ENCODE measurements around the gene TMEM52.
"Not testable (repeated sequence)": the region's sequence is repeated elsewhere in the genome, so short reads cannot be mapped to it uniquely, and the experiment has no call there.

Gene TMEM52

DNA sequence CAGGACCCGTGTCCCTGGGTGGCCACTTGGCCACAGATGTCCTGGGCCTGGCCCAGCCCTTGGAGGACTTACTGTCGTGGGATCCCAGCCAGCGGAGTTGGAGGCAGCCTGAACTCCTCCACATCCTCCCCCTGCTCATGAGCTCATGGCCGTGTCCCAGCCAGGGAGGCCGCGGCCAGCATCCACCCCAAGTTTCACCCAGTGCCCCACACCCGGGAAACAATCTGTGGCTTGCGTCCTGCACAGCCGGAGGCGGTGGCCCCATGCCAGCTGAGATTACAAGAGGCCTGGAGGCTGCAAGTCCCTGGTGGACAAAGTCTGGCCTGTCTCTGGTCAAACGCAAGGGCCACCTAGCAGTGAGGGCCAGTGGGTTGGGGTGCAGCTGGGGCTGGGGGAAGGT lies 27.5 kb upstream of the TMEM52 start:
- no peak for DNase-seq (ENCODE audit: low read depth)

DNA sequence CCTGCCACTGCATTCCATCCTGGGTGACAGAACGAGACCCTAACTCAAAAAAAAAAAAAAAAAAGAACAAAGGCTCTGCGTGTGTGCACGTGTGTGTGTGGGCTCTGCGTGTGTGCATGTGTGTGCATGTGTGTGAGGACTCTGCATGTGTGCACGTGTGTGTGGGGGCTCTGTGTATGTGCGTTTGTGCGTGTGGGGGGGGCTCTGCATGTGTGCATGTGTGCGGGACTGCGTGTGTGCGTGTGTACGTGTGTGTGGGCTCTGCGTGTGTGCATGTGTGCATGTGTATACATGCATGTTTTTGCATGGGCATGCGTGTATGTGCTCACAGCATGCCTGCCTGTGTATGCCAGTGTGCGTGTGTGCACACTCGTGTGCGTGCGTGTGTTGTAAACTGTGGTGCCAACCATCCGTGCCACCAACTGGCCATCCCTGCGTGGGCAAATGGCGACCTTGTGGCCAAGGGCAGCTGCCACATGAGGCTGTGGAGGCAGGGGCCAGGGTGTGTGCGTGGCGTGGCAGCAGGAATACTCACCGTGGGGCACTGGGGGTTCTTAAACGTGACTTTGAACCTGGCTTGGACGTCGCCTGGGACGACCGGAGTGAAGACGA lies 26.8 kb upstream of the TMEM52 start:
- DNase-seq (ENCODE audit: low read depth) = no peak

DNA sequence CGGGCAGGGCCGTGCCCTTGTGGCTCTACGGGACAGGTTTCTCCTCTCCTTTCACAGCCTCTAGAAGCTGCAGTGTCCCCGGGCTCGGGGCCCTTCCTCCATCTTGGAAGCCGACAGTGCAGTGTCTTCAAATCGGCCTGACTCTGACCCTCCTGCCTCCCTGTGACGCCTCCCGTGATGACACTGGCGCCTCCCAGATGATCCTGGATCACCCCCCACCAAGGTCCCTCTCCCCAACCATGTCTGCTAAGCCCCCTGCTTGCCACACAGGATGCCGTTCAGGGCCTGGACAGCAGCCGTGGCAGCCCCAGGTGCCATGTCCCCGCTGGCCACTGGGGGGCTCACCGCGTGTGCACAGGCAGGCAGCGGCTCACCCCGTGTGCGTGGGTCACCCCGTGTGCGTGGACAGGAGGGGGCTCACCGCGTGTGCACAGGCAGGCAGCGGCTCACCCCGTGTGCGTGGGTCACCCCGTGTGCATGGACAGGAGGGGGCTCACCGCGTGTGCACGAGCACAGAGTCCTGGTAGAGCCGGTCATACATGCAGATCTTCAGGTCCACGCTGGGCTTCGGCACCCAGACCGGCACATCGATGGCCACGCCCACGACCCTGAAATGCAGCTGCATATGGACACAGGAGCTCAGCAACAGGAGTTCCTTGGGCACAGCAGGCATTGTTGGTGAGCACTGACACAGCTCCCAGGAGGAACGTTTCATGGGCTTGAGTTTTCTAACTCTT lies 24.9 kb upstream of the TMEM52 start:
- DNase-seq (ENCODE audit: low read depth) = no peak

DNA sequence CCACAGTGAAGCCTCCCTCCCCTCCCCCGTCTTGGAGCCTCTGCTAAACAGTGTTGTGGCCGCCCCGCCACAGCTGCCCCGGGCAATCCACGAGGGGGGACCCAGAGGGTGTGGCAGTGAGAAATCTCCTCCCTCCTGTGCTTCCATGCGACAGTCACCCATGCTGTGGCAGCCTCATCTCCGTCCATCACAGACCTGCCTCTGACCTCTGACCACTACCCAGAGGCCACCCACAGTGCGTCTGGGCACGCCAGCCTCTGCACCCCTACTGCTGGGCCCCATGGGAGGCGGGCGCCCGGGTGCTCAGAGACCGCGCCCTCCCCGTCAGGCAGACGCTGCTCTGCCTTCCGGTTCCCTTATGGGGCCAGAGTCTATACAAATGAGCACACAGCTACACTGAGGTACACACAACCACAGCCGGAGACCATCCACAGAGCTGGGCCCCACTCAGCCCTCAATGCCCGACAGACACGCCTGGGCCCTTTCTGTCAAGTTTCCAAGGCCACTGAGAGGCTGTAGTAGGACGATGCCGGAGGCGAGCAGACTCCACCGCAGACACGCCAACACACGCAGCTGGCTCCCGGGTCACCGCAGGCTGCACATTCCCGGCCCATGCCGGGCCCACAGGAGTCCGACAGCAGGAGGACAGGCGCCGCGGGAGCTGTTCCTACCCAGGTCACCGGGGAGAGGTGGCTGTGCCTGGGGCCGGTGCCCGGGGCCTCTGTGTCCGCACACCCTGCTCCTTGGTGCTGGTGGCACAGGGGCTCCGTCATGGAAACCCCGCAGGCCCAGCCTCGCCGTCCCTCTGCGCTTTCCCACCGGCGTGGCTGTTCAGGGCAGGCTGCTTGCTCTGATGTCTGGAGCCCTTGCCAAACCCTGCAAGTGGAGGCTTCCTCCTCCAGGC lies 23.9 kb upstream of the TMEM52 start:
- DNase-seq (ENCODE audit: low read depth) = no peak

DNA sequence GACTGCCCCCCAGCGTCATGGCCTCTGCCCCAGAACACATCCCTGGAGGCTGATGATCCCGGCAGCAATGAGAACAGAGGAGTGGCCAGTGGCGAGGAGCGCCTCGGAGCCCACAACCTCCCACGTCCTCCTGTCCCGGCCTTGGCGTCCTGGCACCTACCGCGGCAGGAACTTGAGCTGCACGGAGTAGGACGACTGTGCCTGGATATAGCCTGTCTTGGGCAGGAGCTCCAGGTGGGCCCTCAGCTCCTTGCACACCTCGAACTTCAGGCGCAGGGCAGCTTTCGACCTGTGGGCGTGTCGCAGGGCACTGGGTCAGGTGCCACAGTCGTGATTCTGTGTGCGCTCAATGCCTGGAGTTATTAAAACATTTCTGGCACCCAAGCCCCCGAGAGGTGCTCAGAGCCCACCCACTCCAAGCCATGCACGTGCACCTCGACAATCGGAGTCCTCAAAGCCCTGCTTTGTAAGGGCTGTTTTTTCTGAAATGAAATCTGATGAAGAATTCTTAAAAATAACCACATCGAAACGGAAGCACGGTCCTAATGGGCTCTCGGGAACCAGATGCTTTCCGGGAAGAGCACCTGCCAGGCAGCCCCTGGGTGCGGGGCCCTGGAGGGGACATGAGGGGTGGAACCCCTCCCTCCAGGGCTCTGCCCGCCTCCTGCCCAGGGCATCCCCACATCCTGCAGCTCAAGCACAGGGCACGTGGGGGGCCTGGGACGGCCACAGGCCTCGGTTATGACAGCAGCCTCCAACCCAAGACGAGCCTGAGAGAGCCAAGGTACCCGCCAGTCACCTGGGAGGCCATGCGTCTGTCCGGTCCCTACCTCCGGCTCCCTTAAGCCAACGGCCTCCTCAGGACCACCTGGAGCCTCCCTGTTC lies 23.0 kb upstream of the TMEM52 start:
- DNase-seq (ENCODE audit: low read depth) = no peak

DNA sequence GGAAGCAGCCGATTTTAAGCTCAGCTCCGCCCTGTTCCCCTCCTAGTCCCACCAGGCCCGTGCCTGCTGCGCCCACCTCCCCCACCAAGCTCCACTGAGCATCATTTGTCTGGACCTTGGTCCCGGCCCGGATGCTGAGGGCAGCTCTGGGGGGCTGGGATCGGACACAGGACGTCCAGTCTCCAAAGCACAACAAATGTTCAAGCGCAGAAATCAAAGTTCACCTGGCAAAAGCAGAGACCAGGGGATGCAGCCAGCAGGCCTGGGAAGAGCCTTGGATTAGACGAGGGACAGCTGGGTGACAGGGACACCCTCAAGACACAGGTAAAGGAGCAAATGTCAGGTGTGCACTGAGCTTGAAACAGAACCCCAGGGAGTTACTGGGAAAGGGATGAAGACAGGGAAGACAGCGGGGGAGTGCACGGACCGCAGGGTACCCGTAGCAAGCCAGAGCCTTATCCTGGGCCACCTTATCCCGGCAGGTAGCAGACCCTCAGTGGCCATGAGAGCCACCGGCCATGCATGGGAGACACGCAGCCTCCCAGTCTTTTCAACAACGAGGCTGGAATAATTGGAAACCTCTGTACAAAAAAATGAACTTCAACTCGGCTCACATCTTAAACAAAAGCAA lies 22.2 kb upstream of the TMEM52 start:
- DNase-seq (ENCODE audit: low read depth) = no peak

DNA sequence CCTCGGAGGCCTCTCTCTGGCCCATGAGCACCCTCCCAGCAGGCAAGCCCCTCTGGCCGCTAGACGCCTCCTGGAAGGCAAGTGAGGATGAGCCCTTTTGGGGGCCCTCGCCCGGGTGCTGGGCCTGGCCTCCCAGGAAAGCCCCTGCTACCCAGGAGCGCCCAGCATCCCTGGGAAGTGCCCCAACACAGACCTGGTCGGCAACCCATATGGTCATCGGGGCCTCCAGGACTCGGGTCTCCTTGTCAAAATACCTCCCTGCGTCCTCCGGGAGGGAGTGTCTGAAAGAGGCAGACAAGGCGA lies 21.0 kb upstream of the TMEM52 start:
- no peak for DNase-seq (ENCODE audit: low read depth)

DNA sequence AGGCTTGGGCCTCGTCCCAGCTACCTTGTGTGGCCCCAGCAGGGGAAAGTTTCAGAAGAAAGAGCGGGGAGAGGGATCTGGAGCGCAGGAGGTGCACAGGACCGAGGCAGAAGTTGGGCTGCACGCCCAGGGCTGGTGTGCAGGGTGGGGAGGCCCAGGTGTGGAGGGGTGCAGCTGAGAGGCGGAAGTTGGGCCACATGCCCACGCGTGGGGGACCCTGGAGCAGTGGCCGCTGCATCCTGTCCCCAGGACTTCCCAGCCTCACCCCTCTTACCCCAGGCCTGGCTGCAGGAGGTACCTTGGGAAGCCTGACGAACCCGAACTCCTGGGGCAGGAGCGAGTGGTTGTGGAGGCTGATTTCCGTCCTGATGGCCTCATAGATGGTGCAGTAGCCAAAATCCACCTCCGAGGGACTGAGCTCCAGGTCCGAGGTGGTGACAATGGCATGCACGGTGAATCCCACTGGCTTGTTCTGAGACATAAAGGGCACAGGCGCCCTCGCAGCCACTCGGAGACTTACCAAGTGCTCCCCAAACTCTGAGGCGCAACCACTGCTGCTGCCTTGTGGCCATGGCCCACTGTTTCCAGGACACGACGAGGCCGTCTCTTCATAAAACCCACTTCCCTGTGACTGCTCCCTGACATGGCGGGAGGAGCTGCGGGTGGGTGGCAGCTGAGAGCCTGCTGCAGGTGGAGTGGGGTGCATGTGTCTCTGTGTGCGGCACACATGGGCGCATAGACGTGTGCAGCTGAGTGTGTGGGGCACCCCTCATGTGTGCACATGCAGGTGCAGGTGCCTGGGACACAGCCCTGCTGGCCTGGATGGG lies 20.4 kb upstream of the TMEM52 start:
- DNase-seq (ENCODE audit: low read depth) = no peak

DNA sequence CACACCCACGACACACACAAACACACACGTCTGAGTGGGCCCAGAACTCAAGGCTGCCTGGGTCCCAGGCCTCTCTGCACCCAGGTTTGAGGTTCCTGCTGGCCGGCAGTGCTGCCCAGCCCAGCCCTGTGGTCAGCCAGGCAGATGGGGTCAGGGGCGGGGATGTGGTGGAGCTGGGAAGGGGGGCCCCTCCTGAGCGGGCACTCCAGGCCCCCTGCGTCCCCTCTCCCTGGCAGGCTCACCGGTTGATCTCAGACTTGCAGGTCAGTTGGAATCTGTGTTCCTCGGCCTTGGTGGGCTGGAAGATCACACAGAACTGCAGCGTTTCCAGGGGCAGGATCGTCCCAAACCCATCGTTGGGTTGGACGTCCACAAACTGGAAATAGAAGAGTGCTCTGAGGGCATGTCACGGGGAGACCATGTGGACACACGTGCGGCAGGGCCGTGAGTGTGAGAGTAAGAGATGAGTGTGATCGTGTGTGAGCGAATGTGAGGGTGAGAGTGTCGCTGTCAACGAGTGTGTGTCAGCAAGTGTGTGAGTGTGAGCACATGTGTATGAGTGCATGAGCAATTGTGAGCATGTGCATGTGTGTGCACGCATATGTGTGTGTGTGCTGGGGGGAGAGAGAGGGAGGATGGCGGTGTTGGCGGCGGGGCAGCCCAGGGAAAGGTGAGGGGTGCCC lies 19.7 kb upstream of the TMEM52 start:
- no peak for DNase-seq (ENCODE audit: low read depth)

DNA sequence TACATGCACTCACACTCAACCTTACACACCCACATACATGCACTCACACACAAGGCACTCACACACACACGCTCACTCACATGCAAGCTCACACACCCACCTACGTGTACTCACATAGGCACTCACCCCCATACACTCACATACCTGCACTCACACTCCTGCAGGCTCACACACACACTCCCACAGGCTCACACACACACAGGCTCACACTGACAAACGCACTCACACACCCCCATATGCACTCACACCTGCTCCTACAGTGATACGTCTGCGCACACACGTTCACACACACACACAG lies 19.1 kb upstream of the TMEM52 start:
- no peak for DNase-seq (ENCODE audit: low read depth)

DNA sequence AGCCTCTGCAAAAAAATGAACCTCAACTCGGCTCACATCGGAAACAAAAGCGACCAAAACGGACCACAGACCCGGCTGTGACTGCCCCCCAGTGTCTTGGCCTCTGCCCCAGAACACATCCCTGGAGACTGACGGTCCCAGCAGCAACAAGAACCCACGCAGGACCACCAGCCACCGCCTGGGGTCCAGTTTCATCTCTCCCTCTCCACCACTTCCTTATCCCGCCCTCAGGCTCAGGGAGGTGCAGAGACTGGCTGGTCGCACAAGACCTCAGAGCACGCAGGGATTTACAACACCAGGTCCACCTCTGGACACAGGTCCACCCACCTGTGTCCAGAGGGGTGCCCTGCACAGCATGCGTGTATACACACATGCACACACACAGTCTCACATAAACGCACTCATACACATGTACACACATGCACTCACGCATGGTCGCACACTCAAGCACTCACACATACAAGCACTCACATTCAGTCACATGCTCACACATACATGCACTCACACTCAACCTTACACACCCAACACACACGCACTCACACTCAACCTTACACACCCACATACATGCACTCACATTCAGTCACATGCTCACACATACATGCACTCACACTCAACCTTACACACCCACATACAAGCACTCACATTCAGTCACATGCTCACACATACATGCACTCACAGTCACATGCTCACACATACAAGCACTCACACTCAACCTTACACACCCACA lies 18.6 kb upstream of the TMEM52 start:
- no peak for DNase-seq (ENCODE audit: low read depth)

DNA sequence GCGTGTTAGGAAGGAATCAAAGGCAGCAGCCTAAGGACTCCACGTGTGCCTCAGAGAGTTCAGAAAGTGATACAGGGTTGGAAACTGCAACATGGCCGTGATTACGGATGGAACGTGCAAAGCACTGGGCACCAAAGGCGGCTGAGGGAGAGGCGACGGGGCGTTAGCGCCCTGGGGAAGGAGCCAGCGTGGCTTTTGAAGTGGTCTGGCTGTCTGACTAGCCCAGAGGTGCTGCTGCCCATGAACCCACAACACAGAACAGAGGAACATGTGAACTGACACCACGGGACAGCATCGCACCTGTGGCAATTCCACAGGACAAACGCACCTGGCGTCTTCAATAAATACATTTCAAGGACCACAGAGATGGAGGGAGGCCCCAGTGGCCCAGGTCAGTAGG lies 18.0 kb upstream of the TMEM52 start:
- DNase-seq (ENCODE audit: low read depth) = no peak

DNA sequence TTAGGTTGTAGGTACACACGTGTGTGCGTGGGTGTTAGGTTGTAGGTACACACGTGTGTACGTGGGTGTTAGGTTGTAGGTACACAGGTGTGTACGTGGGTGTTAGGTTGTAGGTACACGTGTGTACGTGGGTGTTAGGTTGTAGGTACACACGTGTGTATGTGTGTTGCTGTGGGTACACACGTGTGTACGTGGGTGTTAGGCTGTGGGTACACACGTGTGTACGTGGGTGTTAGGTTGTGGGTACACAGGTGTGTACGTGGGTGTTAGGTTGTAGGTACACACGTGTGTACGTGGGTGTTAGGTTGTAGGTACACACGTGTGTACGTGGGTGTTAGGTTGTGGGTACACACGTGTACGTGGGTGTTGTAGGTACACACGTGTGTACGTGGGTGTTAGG lies 15.8 kb upstream of the TMEM52 start:
- not testable (repeated sequence) for DNase-seq (ENCODE audit: low read depth)

DNA sequence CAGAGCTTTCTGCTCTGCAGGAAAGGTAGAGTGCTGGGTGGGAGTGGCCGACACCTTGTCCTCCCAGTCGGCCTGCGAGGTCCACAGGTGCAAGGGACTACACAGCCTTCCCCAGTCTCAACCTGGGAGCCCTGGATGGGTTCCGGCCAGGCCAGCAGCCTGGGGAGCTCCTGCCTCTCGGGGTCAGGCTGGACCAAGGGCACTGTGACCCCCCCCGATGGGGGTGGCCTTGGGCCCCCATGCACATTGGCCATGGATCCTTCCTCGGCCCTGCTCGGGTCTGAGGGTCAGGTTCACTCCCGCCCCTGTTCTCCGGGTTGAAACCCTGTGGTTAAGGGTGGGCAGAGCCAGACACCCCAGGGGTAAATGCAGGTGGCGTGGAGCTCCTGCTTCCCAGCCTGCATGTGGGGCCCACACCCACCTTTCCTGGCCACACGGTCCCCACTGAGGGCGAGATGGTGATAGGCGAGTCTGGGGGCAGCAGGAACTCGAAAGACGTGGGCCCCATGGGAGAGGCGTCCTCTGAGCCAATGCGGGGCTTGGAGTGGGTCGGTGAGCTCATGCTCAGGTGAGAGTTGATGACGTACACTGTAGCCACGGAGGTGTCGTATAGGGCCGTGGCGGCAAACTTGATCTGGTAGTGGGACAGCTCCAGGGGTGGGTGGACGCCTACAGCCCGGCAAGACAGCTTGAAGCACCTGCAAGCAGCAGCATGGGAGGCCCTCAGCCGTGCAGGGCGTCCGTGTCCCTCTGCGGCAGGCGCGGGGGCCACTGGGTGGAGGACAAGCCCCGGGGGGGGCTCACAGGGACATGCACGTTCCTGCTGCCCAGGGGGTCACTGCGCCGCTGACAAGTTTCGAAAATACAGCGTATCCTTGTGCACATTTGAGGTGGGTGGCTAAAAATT lies 10.8 kb upstream of the TMEM52 start:
- DNase-seq (ENCODE audit: low read depth) = no peak

DNA sequence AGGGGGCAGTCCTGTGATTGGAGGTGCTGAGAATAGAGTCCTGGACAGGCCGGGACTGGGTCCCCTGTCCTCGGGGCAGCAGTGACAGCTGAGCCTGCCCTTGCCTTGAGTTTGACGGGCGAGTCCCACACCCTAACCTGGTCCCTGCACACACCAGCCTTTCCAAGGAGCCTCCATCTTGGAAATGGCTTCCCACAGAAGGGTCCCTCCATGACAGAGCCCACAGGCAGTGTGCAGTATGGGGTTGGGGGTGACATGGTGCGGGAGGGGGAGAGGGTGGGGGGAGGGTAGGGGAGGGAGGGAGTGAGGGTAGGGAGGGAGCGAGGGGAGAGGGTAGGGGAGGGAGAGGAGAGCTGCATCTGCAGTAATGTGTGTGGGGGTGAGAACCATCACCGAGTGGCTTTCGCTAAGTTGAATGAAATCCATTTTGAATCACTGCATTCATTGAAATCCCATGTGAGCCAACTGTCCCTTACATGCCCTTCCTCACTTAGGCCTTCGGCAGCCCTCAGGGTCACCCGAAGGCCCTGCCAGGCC lies 10.1 kb upstream of the TMEM52 start:
- no peak for DNase-seq (ENCODE audit: low read depth)

DNA sequence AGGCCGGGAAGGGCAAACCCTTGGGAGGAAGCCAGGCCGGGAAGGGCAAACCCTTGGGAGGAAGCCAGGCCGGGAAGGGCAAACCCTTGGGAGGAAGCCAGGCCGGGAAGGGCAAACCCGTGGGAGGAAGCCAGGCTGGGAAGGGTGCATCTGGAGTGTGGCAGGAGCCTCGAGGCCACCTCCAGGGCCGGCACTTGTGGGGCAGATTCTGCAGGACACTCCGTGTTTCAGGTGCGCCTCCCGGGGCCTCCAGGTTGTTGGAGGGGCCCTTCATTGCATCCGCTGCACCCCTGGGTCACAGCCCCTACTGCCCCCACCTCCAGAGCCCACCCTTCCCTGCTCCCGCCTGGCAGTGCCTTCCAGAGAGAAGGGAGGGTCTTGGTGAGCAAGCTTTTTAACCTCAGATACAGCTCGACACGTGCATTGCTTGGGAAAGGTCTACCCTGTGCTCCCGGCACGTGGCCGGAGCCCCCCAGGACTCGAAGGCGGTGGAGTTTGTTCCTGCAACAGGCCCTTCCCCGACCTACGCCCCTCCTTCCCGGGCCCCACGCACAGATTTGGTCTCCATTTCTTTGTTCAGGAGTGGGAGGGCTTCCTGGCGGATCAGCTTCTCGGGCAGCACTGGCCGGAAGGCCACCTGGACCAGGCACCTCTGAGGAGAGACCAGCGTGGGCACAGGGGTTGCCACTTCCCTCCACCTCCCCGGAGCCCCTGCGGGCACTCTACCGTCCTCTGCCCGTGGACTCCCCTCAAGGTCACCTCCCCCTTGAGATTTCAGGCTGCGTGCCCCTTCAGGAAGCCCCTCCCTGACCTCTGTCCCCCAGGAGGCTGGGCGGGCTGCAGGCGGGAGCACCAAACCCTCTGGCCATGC lies 9.4 kb upstream of the TMEM52 start:
- no peak for DNase-seq (ENCODE audit: low read depth)

DNA sequence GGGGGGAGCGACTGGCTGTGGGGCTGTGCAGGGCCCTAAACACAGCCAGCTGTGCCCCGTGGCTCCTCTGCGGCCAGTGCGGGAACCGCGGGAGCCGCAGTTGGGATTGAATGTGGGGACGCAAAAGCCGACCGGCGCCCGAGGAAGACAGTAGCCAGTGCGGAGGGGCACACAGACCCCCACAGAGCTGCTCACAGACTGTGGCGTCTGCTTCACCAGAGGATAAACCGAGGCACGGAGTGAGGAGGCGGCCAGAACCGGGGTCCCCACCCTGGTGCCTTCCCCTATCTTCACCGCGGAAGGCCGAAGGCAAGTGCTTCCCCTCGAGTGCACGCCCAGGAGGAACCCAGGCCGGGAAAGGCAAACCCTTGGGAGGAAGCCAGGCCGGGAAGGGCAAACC lies 8.7 kb upstream of the TMEM52 start:
- DNase-seq (ENCODE audit: low read depth) = no peak

Data from CMK (cell line).